Spleen (tissue), 11 donors: Measurements from ENCODE around the gene FAM120AOS. TPM values are rescaled to one million over a fixed set of nuclear protein-coding genes. Genes with fewer than 3 reads are reported as not detected.
A peak's percentile ranks its signal among the peaks of the same experiment; 100 is the strongest.

Experiments
- DNase-seq: peaks from one replicate; pipeline ENCODE4 v3.0.0-alpha.2; 2020
- H3K27ac ChIP-seq, 8 donors: fragments of 200-600 bp; sonication (generic) in 7 of 8; 1 replicate in 4 of 8; 2 replicates in 4 of 8; pipeline versions ENCODE4 v1.5.0 to v1.8.0; 2016 to 2021; ENCODE audit warnings: inconsistent platforms in 4 of 8, mild to moderate bottlenecking in 4 of 8, moderate library complexity in 1 of 8
- H3K27me3 ChIP-seq, 7 donors: fragments of 200-600 bp; sonication (generic) in 6 of 7; replicated peaks in 1 of 7; 1 replicate in 4 of 7; 2 replicates in 3 of 7; pipeline versions ENCODE4 v1.5.0 to v1.8.0; 2016 to 2021; ENCODE audit warnings: inconsistent platforms in 3 of 7, mild to moderate bottlenecking in 1 of 7
- H3K36me3 ChIP-seq, 6 donors: fragments of 200-600 bp; sonication (generic) in 5 of 6; 1 replicate in 4 of 6; 2 replicates in 2 of 6; pipeline versions ENCODE4 v1.5.0 to v1.8.0; 2016 to 2021; ENCODE audit warnings: inconsistent platforms in 2 of 6
- H3K4me1 ChIP-seq, 6 donors: fragments of 200-600 bp; sonication (generic) in 5 of 6; 1 replicate in 3 of 6; 2 replicates in 3 of 6; pipeline versions ENCODE4 v1.5.0 to v1.8.0; 2016 to 2021; ENCODE audit warnings: inconsistent platforms in 3 of 6
- H3K4me3 ChIP-seq, 8 donors: fragments of 200-600 bp; sonication (generic) in 7 of 8; 1 replicate in 4 of 8; 2 replicates in 4 of 8; pipeline versions ENCODE4 v1.5.0 to v1.8.0; 2016 to 2021; ENCODE audit warnings: inconsistent platforms in 4 of 8, mild to moderate bottlenecking in 4 of 8, moderate library complexity in 2 of 8
- H3K9me3 ChIP-seq, 8 donors: fragments of 200-600 bp; sonication (generic) in 7 of 8; 1 replicate in 4 of 8; 2 replicates in 4 of 8; pipeline versions ENCODE4 v1.5.0 to v1.8.0; 2016 to 2021; ENCODE audit warnings: inconsistent platforms in 4 of 8
- CTCF ChIP-seq, 11 experiments: fragments of 200-600 bp in 7 of 11; fragments of 450-650 bp in 4 of 11; sonication (generic) in 4 of 11; IDR thresholded peaks in 8 of 11; conservative IDR thresholded peaks in 3 of 11; 1 replicate in 7 of 11; 2 replicates in 4 of 11; pipeline versions ENCODE4 v1.4.0 to v1.8.0; 2016 to 2021; ENCODE audit warnings: antibody characterized with exemption in 11 of 11, inconsistent platforms in 4 of 11, mild to moderate bottlenecking in 1 of 11
- POLR2A ChIP-seq, 3 donors: fragments of 450-650 bp; IDR thresholded peaks; one replicate each; pipeline ENCODE4 v1.5.1; 2017; ENCODE audit warnings: antibody characterized with exemption in 3 of 3, mild to moderate bottlenecking in 1 of 3
- POLR2AphosphoS5 ChIP-seq, 3 donors: sonication (generic); formaldehyde crosslinking; IDR thresholded peaks; one replicate each; pipeline ENCODE4 v1.5.1; 2017; ENCODE audit warnings: antibody characterized with exemption in 3 of 3
- WGBS, 5 donors: extraction: QIAGEN DNeasy Blood & Tissue Kit in 3 of 5; methylation state at CpG; one replicate each; pipeline versions ENCODE4 v1.1.5 to v1.1.7; 2013 to 2018; 5-methylcytosine and 5-hydroxymethylcytosine counted together
- intact Hi-C: fragments of 100-400 bp; cut with DNase I; formaldehyde crosslinking; loops from one replicate; pipeline ENCODE4 v1.15.0; 2023; ENCODE audit warnings: low total_unique reads
- polyA plus RNA-seq, 3 donors: library from polyadenylated mRNA; stranded (reverse); fragments of 200-250 nt; gene quantifications; one replicate each; pipeline ENCODE4 v1.2.1, GENCODE V29; 2013
- total RNA-seq, 7 donors: library from RNA; depleted of rRNA in 3 of 7; stranded (reverse); fragments of >200 nt in 3 of 7; fragmentation: NEBNext Ultra II Directional in 4 of 7; extraction: Animal tissue kit (Norgen Biotek cat#: 25700) in 4 of 7; gene quantifications; one replicate each; pipeline versions ENCODE4 v1.1.0 to v1.2.1, GENCODE V29; 2016 to 2021
- donor health status: healthy with polysubstance abuse.
- donor health status: DM: no; HTN: no; CAD: no; lungs with moderate emphysema.
- donor health status: DM: no; HTN: no; CAD: no.
- donor health status: Bipolar disorder and iron deficiency.
- donor health status: healthy.
- donor health status: DM: no; HTN: no; CAD: no.
- donor health status: DM: yes; HTN: yes; CAD: no.

FAM120AOS gene
- total and polyA plus RNA-seq, 10 donors: 20.6 to 46.8 (median 36.2) TPM

GRCh38 chr9:93458712-93459111, 5.3 kb upstream of the FAM120AOS start:
- no peaks in the 10 kb centered on the region for H3K27me3 ChIP-seq
- H3K9me3 ChIP-seq: no peaks in the 10 kb centered on the region
- H3K27ac ChIP-seq: peak overlapping the region in 4 of 8 donors; percentile 8 to 50 (median 12)
- TF ChIP-seq POLR2A (IDR thresholded peaks at IDR 0.05): no peak
- no peaks in the 10 kb centered on the region for H3K36me3 ChIP-seq
- DNase-seq: no peak
- intact Hi-C loops: no loop called here
- no peak overlapping the region for H3K4me3 ChIP-seq
- H3K4me1 ChIP-seq: peaks cover 25 to 99% (median 88%) of the 10 kb centered on the region in 6 donors
- WGBS, 5 donors: 81 to 91% (median 85%) methylated on average over 4 of the region's 4 CpGs

GRCh38 chr9:93457006-93457405, 3.6 kb upstream of the FAM120AOS start:
- H3K36me3 ChIP-seq: no peaks in the 10 kb centered on the region

GRCh38 chr9:93456504-93456903, 3.1 kb upstream of the FAM120AOS start:
- no peak for DNase-seq
- no peak for TF ChIP-seq POLR2AphosphoS5 (IDR thresholded peaks at IDR 0.05)
- TF ChIP-seq POLR2A (IDR thresholded peaks at IDR 0.05): no peak
- TF ChIP-seq CTCF (IDR thresholded peaks at IDR 0.05 in 8 of 11, conservative IDR thresholded peaks at IDR 0.05 in 3 of 11): no peak
- Histone ChIP-seq H3K4me1 (peaks cover 25 to 81% (median 78%) of the 10 kb centered on the region in 6 donors), H3K9me3 (no peaks in the 10 kb centered on the region), H3K27me3 (no peaks in the 10 kb centered on the region), H3K36me3 (no peaks in the 10 kb centered on the region), H3K4me3 (no peak overlapping the region), H3K27ac (peak overlapping the region in 5 of 8 donors; percentile 2 to 99 (median 50))
- intact Hi-C loops: no loop called here
- 27 to 72% (median 60%) methylated on average over 2 of the region's 2 CpGs for WGBS, 5 donors

More at GRCh38 chr9:93457006-93457405, 3.6 kb upstream of the FAM120AOS start:
- Histone ChIP-seq H3K27ac (peak overlapping the region in 4 of 8 donors; percentile 2 to 99 (median 56)), H3K27me3 (no peaks in the 10 kb centered on the region), H3K4me1 (peaks cover 25 to 86% (median 82%) of the 10 kb centered on the region in 6 donors), H3K4me3 (no peak overlapping the region), H3K9me3 (no peaks in the 10 kb centered on the region)
- intact Hi-C loops: no loop called here
- 67 to 93% (median 86%) methylated on average over 1 of the region's 1 CpG for WGBS, 5 donors
- DNase-seq: no peak
- no peak for TF ChIP-seq POLR2A (IDR thresholded peaks at IDR 0.05)
- no peak for TF ChIP-seq POLR2AphosphoS5 (IDR thresholded peaks at IDR 0.05)
- no peak for TF ChIP-seq CTCF (IDR thresholded peaks at IDR 0.05 in 8 of 11, conservative IDR thresholded peaks at IDR 0.05 in 3 of 11)

- TF ChIP-seq CTCF (IDR thresholded peaks at IDR 0.05 in 8 of 11, conservative IDR thresholded peaks at IDR 0.05 in 3 of 11): no peak
- TF ChIP-seq POLR2A (IDR thresholded peaks at IDR 0.05): no peak
- TF ChIP-seq POLR2AphosphoS5 (IDR thresholded peaks at IDR 0.05): no peak
- WGBS, 5 donors: 91 to 97% (median 92%) methylated on average over 1 of the region's 1 CpG
- Histone ChIP-seq H3K36me3 (no peaks in the 10 kb centered on the region), H3K27me3 (no peaks in the 10 kb centered on the region), H3K4me3 (no peak overlapping the region), H3K9me3 (no peaks in the 10 kb centered on the region), H3K4me1 (peaks cover 25 to 76% (median 74%) of the 10 kb centered on the region in 6 donors), H3K27ac (peak overlapping the region in 5 of 8 donors; percentile 2 to 99 (median 50))
- DNase-seq: no peak
- intact Hi-C loops: no loop called here
Measured at GRCh38 chr9:93456022-93456421, 2.6 kb upstream of the FAM120AOS start.

GRCh38 chr9:93452710-93453046, 703 bp downstream of the FAM120AOS start:
- DNase-seq: peak; percentile 84
- peaks cover 30 to 65% (median 57%) of the 10 kb centered on the region in 6 donors for H3K4me1 ChIP-seq
- peaks cover 0 to 23% (median 14%) of the 10 kb centered on the region in 6 donors for H3K36me3 ChIP-seq

More at GRCh38 chr9:93452710-93453046, 703 bp downstream of the FAM120AOS start:
- WGBS, 5 donors: 0 to 2% (median 1%) methylated on average over 10 of the region's 10 CpGs
- Histone ChIP-seq H3K9me3 (no peaks in the 10 kb centered on the region), H3K27me3 (no peaks in the 10 kb centered on the region), H3K4me3 (peak overlapping the region; percentile 88 to 98 (median 96)), H3K27ac (peak overlapping the region; percentile 91 to 99 (median 98))
- intact Hi-C loops: no loop called here
- TF ChIP-seq POLR2AphosphoS5 (IDR thresholded peaks at IDR 0.05): no peak
- TF ChIP-seq POLR2A (IDR thresholded peaks at IDR 0.05): no peak
- no peak for TF ChIP-seq CTCF (IDR thresholded peaks at IDR 0.05 in 8 of 11, conservative IDR thresholded peaks at IDR 0.05 in 3 of 11)
